Bone marrow (tissue), 2 donors: ENCODE data around the gene RAD21L1.

Experiments
- DNase-seq, 2 donors: peaks; one replicate each; lab custom pipeline; 2025; lab: John Stamatoyannopoulos, UW

Gene RAD21L1

GRCh38 chr20:1225783-1226654, at the start of gene RAD21L1:
RAD21L1 (plus strand) TSS chr20:1226044; CDS start chr20:1228454, 2,410 bp downstream.
- DNase-seq, result peak in 1 of 2 donors; percentile 47

- no peak for DNase-seq
These were observed 48.2 kb upstream of the RAD21L1 start for GRCh38 chr20:1177680-1178079.

- DNase-seq, result no peak
These were observed 47.7 kb upstream of the RAD21L1 start for GRCh38 chr20:1178103-1178502.

- no peak for DNase-seq
These were observed 47.2 kb upstream of the RAD21L1 start for GRCh38 chr20:1178623-1179022.

GRCh38 chr20:1180949-1181348, 44.9 kb upstream of the RAD21L1 start:
- no peak for DNase-seq

- DNase-seq, result no peak
These were observed 43.7 kb upstream of the RAD21L1 start for GRCh38 chr20:1182106-1182505.

GRCh38 chr20:1183153-1183552, 42.7 kb upstream of the RAD21L1 start:
- DNase-seq, result no peak

- no peak for DNase-seq
These were observed 41.6 kb upstream of the RAD21L1 start for GRCh38 chr20:1184260-1184637.

GRCh38 chr20:1184638-1185315, 41.1 kb upstream of the RAD21L1 start, which contains the start of gene TMEM74B:
TMEM74B (minus strand) TSS chr20:1184981; CDS start chr20:1183801, 1,180 bp downstream.
- no peak for DNase-seq

GRCh38 chr20:1185316-1185741, 40.5 kb upstream of the RAD21L1 start:
- DNase-seq, result no peak

- DNase-seq, result no peak
These were observed 40.0 kb upstream of the RAD21L1 start for GRCh38 chr20:1185790-1186334.

- DNase-seq, result no peak
These were observed 39.4 kb upstream of the RAD21L1 start for GRCh38 chr20:1186367-1186991.

GRCh38 chr20:1187605-1188171, 38.2 kb upstream of the RAD21L1 start:
- no peak for DNase-seq

GRCh38 chr20:1188347-1188746, 37.5 kb upstream of the RAD21L1 start:
- DNase-seq, result no peak

GRCh38 chr20:1189827-1190226, 36.0 kb upstream of the RAD21L1 start:
- DNase-seq, result no peak

- DNase-seq, result no peak
These were observed 35.0 kb upstream of the RAD21L1 start for GRCh38 chr20:1190847-1191246.

- DNase-seq, result no peak
These were observed 34.5 kb upstream of the RAD21L1 start for GRCh38 chr20:1191299-1191698.

- no peak for DNase-seq
These were observed 30.6 kb upstream of the RAD21L1 start for GRCh38 chr20:1195226-1195625.

GRCh38 chr20:1196634-1197033, 29.2 kb upstream of the RAD21L1 start:
- DNase-seq, result no peak

- DNase-seq, result no peak
These were observed 28.0 kb upstream of the RAD21L1 start for GRCh38 chr20:1197801-1198200.

GRCh38 chr20:1198751-1199150, 27.1 kb upstream of the RAD21L1 start:
- no peak for DNase-seq
